ENCODE measurements around the gene BMERB1.
"Not testable (repeated sequence)": the region's sequence is repeated elsewhere in the genome, so short reads cannot be mapped to it uniquely, and the experiment has no call there.

Gene BMERB1

GRCh38 chr16:15425861-15426260, 8.5 kb upstream of the BMERB1 start:
- no peak for DNase-seq (ENCODE audit: low read depth in 2 of 2)

DNA sequence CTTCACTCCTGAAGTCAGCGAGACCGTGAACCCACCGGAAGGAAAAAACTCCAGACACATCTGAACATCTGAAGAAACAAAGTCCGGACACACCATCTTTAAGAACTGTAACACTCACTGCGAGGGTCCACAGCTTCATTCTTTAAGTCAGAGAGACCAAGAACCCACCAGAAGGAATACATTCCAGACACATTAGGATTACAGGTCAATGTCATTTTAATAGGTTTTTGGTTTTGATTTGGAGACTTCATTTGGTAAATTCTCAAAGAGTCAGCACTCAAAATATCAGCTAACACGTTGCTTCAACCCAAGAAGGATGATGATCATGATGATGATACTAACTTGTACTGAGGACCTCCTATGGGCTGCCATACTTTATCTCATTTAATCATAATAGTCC, 7.6 kb upstream of the BMERB1 start:
- DNase-seq (ENCODE audit: low read depth in 2 of 2): no peak

DNA sequence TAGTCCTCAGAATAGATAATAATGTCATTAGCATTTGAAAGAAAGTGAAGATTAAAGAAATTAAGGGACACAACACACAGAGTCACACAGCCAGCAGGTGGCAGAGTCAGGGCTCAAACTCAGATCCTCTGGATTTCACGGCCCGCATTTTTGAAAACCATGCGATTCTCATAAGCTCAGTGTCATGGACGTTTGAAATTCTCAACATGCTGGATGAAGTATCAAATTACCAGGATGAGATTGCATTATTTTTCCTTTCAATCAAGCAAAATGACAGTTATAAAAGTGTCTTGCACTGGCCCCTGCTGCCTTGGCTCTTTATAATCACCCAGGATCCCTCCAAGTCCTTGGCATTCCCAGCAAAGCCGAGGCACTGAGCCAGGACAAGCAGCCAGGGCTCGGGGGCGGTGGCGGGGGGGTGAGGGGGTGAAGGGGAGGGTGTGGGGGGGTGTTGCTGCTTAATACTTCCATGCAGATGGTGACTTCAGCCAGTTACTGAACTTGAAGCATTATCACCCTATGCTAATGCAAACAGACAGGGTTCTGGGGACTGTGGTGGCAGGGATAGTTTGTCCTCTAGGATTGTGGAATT, 6.6 kb upstream of the BMERB1 start:
- DNase-seq (ENCODE audit: low read depth in 2 of 2): peak; percentile 43 to 44

DNA sequence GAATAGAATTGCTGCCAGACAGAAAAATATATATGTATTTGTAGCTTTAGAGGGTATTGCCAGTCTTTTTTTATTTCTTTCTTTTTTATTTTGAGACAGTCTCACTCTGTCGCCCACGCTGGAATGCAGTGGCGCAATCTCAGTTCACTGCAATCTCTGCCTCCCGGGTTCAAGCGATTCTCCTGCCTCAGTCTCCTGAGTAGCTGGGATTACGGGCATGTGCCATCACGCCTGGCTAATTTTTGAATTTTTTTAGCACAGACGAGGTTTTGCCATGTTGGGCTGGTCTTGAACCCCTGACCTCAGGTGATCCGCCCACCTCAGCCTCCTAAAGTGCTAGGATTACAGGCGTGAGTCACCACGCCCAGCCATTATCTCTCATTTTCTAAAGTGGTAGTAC, 3.5 kb upstream of the BMERB1 start:
- not testable (repeated sequence) for DNase-seq (ENCODE audit: low read depth in 2 of 2)

DNA sequence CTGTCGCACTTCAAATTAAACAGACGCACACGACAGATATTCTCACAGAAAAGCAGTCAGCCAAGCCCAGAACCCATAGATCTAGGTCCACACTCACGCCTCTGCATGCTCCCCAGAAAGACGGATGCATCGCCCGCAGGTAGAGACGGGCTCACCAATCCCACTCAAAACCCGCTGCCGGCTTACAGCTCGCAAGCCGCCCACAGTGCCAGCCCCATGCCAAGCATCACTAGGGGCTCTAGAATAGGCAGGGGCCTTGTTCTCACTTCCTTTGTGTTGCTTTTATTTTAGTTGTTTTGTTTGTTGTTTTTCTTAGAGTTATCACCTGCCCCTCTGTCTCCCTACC, 336 bp upstream of the BMERB1 start:
- no peak for DNase-seq (ENCODE audit: low read depth in 2 of 2)

DNA sequence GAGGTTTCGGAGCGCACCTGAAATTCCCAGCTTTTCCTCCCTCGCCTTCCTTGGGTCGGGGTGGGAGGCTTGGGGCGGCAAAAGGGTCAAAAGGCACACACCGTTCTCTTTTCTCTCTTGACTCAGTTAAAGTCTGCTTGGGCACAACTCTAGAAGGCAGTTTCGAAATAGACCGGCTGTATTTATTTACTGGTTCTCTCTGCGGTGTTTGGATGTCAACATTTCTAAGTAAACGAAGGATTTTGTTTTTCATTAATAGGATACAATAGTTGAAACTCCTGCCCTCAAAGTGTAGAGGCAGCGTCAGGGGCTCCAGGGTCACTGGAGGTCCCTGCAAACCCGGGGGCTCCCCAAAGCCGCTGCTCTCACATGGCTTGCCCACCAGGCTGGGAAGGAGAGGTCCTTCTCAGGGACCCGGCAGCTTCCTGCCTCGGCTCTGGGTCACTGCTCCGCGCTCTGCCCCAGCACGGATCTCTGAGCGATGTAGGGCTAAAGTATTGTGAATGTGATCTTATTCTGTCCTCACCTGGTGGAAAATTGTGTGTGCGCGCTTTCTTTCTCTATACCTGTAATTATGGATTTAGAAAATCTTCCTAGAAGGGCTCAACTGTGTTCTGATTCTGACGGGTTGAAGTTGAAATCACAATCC, 952 bp downstream of the BMERB1 start:
- no peak for DNase-seq (ENCODE audit: low read depth in 2 of 2)

DNA sequence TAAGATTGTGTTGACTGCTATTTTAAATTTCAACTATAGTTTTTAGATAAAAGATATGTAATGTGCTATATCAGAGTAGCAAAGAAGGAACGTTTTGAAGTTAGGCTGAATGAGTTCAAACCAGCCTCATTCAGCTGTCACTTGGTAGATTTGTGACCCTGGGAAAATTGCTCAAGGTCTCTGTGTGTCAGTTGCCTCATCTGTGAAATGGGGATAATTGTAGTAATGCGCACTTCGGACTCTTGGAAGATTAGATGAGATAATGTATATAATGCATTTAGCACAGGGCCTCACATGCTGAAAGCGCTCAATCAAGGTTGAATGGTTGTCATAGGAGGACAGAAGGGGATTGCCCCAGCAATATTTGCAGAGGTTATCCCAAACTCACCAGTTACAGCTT, 4.7 kb downstream of the BMERB1 start:
- DNase-seq (ENCODE audit: low read depth in 2 of 2): no peak

DNA sequence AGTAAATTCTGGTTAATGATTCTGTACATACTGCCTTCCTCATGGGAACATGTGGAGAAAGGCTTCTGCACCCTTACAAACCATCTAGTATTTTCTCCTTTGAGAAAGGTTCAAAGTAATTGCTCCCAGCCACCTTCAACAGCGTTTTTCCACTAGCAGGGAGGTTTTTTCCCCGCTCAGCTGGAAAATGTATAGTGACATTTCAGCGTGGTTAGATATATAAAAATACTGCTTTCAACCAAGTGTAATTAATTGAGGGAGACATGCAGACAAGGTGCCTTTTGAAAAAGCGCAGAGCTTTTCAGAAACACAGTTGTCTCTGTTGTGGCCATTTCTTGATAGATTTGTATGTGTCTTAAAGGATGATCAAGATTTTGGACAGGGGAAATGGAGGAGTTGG, 5.1 kb downstream of the BMERB1 start:
- DNase-seq (ENCODE audit: low read depth in 2 of 2): no peak

DNA sequence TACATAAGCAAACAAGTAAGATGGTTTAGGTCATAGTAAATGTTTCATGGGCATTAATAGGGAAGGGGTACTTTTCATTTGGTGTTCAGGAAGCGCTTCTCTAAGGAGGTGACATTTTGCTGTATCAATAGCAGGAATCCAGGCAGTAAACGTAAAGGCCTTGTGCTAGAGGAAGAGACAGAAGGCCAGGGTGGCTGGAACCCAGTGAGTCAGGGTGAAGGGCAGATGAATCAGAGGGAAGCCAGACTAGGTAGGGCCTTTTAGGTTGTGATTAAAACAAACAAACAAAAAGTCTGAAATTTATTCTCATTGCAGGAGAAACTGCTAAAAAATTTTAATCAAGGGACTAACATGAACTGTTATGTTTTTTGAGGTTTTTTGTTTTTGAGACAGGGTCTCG, 6.5 kb downstream of the BMERB1 start:
- DNase-seq (ENCODE audit: low read depth in 2 of 2): no peak

- DNase-seq (ENCODE audit: low read depth in 2 of 2): not testable (repeated sequence)
Measured at GRCh38 chr16:15442140-15442539, 7.8 kb downstream of the BMERB1 start.

DNA sequence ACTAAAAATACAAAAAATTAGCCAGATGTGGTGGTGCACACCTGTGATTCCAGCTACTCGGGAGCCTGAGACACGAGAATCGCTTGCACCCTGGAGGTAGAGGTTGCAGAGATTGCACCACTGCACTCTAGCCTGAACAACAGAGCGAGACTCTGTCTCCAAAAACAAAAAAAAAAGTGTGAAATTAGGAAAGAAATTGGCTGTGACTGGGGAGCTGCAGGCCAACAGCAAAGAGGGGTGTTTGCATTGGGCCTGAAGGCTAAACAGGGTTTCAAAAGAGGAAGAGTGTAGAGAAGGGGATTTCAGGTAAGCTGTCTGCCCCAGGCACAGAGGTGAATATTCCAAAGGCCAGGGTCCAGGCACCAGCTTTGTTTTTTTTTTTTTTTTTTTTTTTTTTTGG, 9.4 kb downstream of the BMERB1 start:
- no peak for DNase-seq (ENCODE audit: low read depth in 2 of 2)

GRCh38 chr16:15444264-15444663, 9.9 kb downstream of the BMERB1 start:
- DNase-seq (ENCODE audit: low read depth in 2 of 2): no peak

- no peak for DNase-seq (ENCODE audit: low read depth in 2 of 2)
Measured at GRCh38 chr16:15445450-15445849, 11.1 kb downstream of the BMERB1 start.

DNA sequence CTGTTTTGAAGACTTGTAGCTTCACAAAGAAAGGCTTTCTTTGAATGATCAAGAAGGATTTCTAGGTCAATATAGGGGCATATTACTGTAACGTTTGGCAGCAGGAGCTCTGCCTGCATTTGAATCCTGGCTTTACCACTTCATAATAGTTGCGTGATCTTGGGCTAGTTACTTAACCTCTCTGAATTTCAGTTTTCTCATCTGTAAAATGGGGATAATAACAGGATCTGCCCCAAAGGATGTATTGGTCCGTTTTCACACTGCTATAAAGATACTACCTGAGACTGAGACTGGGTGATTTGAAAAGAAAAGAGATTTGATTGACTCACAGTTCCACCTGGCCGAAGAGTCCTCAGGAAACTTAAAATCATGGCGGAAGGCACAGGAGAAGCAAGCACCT, 12.5 kb downstream of the BMERB1 start:
- no peak for DNase-seq (ENCODE audit: low read depth in 2 of 2)

DNA sequence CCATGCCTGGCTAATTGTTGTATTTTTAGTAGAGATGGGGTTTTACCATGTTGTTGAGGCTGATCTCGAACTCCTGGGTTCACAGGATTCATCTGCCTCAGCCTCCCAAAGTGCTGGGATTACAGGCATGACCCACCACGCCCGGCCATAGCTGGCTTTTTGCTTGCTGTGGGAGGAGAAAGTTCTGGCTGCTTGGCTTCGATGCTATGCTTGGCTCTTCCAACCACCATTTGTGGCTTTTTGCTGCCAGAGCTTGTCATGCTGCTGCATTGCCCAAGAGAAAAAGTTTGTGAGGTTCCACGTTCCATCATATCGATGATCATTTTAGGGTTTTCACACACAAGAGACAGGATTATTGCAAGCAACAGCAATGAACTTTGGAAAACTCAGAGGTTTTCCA, 16.2 kb downstream of the BMERB1 start:
- DNase-seq (ENCODE audit: low read depth in 2 of 2): no peak

DNA sequence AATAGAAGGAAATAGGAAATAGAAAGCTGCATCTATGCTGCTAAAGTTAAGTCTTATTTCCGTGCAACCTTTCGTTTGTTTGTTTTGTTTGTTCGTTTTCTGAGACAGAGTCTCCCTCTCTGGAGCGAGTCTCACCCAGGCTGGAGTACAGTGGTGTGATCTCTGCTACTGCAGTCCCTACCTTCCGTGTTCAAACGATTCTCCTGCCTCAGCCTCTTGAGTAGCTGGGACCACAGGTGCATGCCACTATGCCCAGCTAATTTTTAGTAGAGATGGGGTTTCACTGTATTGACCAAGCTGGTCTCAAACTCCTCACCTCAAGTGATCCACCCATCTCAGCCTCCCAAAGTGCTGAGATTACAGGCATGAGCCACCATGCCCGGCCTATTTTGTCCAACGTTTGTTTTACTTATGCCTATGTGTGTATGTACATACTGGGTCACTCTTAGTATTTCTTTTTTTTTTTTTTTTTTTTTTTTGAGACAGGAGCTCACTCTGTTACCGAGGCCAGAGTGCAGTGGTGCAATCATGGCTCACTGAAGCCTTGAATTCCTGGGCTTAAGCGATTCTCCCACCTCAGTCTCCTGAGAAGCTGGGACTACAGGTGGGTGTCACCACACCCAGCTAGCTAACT, 16.8 kb downstream of the BMERB1 start:
- DNase-seq (ENCODE audit: low read depth in 2 of 2): no peak

- DNase-seq (ENCODE audit: low read depth in 2 of 2): no peak
Measured at GRCh38 chr16:15452246-15452855, 18.0 kb downstream of the BMERB1 start.

- DNase-seq (ENCODE audit: low read depth in 2 of 2): not testable (repeated sequence)
Measured at GRCh38 chr16:15453296-15453695, 18.9 kb downstream of the BMERB1 start.

GRCh38 chr16:15454933-15455332, 20.5 kb downstream of the BMERB1 start:
- DNase-seq (ENCODE audit: low read depth in 2 of 2): not testable (repeated sequence)

- DNase-seq (ENCODE audit: low read depth in 2 of 2): no peak
Measured at GRCh38 chr16:15457400-15457799, 23.0 kb downstream of the BMERB1 start.

DNA sequence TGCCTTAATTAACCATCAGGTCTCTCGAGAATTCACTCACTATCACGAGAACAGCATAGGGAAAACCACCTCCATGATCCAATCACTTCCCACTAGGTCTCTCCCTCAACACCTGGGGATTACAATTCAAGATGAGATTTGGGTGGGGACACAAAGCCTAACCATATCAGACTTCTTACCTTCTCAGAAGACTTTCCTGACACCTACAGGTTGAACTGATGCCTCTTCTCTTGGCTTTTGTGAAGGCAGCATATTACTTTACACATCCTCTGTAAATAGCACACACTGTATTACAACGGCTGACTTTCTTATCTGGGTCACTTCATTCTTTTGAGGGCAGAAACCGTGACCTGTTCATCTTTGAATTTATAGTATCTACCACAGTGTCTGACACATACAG, 23.6 kb downstream of the BMERB1 start:
- no peak for DNase-seq (ENCODE audit: low read depth in 2 of 2)

GRCh38 chr16:15459791-15460190, 25.4 kb downstream of the BMERB1 start:
- DNase-seq (ENCODE audit: low read depth in 2 of 2): no peak

DNA sequence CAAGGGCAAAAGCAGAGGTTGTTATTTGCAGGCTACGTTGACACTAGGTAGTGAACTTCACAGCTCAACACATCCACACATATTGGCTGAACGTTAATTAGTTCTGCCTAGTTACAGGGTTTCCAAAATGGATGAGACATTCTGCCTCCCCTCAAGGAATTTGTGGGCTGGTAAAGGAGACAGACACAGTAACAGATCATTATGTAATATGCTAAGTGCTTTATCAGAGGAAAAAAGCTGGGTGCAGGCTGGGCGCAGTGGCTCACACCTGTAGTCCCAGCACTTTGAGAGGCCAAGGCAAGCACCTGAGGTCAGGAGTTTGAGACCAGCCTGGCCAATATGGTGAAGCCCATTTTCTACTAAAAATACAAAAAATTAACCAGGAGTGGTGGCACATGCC, 26.2 kb downstream of the BMERB1 start:
- no peak for DNase-seq (ENCODE audit: low read depth in 2 of 2)
